Keratinocyte (primary cell): ENCODE data around the gene ZBTB43. TPM values are rescaled to one million over a fixed set of nuclear protein-coding genes. Genes with fewer than 3 reads are reported as not detected.
"Not testable (repeated sequence)": the region's sequence is repeated elsewhere in the genome, so short reads cannot be mapped to it uniquely, and the experiment has no call there.

ENCODE experiments used
- DNase-seq: peaks from one replicate; pipeline ENCODE4 v3.0.0-alpha.2; 2011; ENCODE audit warnings: low read depth, missing footprints, low spot score
- FAIRE-seq: peaks from 2 replicates; lab custom pipeline; 2011; peaks lifted over from hg19 to GRCh38; lab: Jason Lieb, UNC
- H2AFZ ChIP-seq: 2 replicates; pipeline ENCODE4 v1.6.0; 2012; ENCODE audit warnings: low read length, control low read depth, inconsistent platforms; ENCODE audit not compliant: control insufficient read depth
- H3K27ac ChIP-seq: 2 replicates; pipeline ENCODE4 v1.5.1; 2011; ENCODE audit warnings: low read length; ENCODE audit not compliant: control insufficient read depth, insufficient read depth
- H3K27me3 ChIP-seq: 3 replicates; pipeline ENCODE4 v1.6.0; 2011; ENCODE audit warnings: low read length; ENCODE audit not compliant: control insufficient read depth, insufficient read depth; ENCODE audit errors: extremely low read depth
- H3K36me3 ChIP-seq, 2 experiments: 2 replicates in 1 of 2; 3 replicates in 1 of 2; pipeline ENCODE4 v1.5.1; 2011; ENCODE audit warnings: low read length in 2 of 2, mild to moderate bottlenecking in 1 of 2; ENCODE audit not compliant: control insufficient read depth in 2 of 2, insufficient read depth in 2 of 2; ENCODE audit errors: extremely low read depth in 1 of 2
- H3K4me1 ChIP-seq: 3 replicates; pipeline ENCODE4 v1.5.1; 2011; ENCODE audit warnings: low read length; ENCODE audit not compliant: control insufficient read depth, insufficient read depth; ENCODE audit errors: extremely low read depth
- H3K4me2 ChIP-seq: 3 replicates; pipeline ENCODE4 v1.6.0; 2011; ENCODE audit warnings: low read depth, low read length; ENCODE audit not compliant: control insufficient read depth, insufficient read depth; ENCODE audit errors: extremely low read depth
- H3K4me3 ChIP-seq, 3 experiments: fragments of 200-600 bp in 1 of 3; sonication (generic) in 1 of 3; 2 replicates in 2 of 3; 3 replicates in 1 of 3; pipeline ENCODE4 v1.5.1; 2011 to 2016; ENCODE audit warnings: low read length in 3 of 3, mild to moderate bottlenecking in 3 of 3, control low read depth in 2 of 3, inconsistent platforms in 1 of 3, low read depth in 1 of 3, mixed read lengths in 1 of 3, mixed run types in 1 of 3, moderate library complexity in 1 of 3; ENCODE audit not compliant: control insufficient read depth in 2 of 3, insufficient read depth in 2 of 3; ENCODE audit errors: extremely low read depth in 1 of 3
- H3K79me2 ChIP-seq: 2 replicates; pipeline ENCODE4 v1.6.0; 2012; ENCODE audit warnings: low read length; ENCODE audit not compliant: control insufficient read depth, insufficient read depth
- H3K9ac ChIP-seq: 3 replicates; pipeline ENCODE4 v1.6.0; 2011; ENCODE audit warnings: low read length; ENCODE audit not compliant: control insufficient read depth, insufficient read depth; ENCODE audit errors: extremely low read depth
- H3K9me1 ChIP-seq: 3 replicates; pipeline ENCODE4 v1.6.0; 2011; ENCODE audit warnings: low read length; ENCODE audit not compliant: control insufficient read depth, insufficient read depth; ENCODE audit errors: extremely low read depth
- H3K9me3 ChIP-seq: 2 replicates; pipeline ENCODE4 v1.5.1; 2012; ENCODE audit warnings: low read depth, low read length; ENCODE audit not compliant: control insufficient read depth
- H4K20me1 ChIP-seq: 3 replicates; pipeline ENCODE4 v1.6.0; 2011; ENCODE audit warnings: low read length; ENCODE audit not compliant: control insufficient read depth, insufficient read depth; ENCODE audit errors: extremely low read depth
- CTCF ChIP-seq, 3 experiments: IDR thresholded peaks in 1 of 3; conservative IDR thresholded peaks in 1 of 3; optimal IDR thresholded peaks in 1 of 3; 2 replicates in 2 of 3; 3 replicates in 1 of 3; pipeline versions ENCODE3 to v1.5.1; 2011; ENCODE audit warnings: low read length in 3 of 3, mild to moderate bottlenecking in 3 of 3, moderate library complexity in 2 of 3, control low read depth in 1 of 3, inconsistent platforms in 1 of 3; ENCODE audit not compliant: insufficient read depth in 2 of 3; ENCODE audit errors: extremely low read depth in 1 of 3
- EZH2 ChIP-seq: IDR thresholded peaks from one replicate; pipeline ENCODE4 v1.6.1; 2012; ENCODE audit warnings: inconsistent platforms, mild to moderate bottlenecking, low read length, moderate library complexity
- dilution Hi-C: fragments of 300-500 bp; cut with MboI; formaldehyde crosslinking; loops from one replicate; pipeline ENCODE4 v1.7.0; 2020; ENCODE audit warnings: low sequenced_read_pairs; ENCODE audit not compliant: extremely low pct_ligation_motif_present
- polyA plus RNA-seq, 5 experiments: library from polyadenylated mRNA; depleted of rRNA in 3 of 5; stranded (reverse) in 3 of 5; stranded (forward) in 1 of 5; unstranded in 1 of 5; fragments of >200 nt; gene quantifications; 1 replicate in 1 of 5; 2 replicates in 3 of 5; 3 replicates in 1 of 5; pipeline versions ENCODE4 v1.2.1 to v1.2.3, GENCODE V29; 2011 to 2012; ENCODE audit warnings: missing spikeins in 2 of 5, low read depth in 1 of 5, low replicate concordance in 1 of 5

The ZBTB43 gene
- polyA plus RNA-seq, 1 donor (not counting 4 experiments of a cell fraction or from before 2014, with no cell fraction given) = 24.3 TPM

DNA sequence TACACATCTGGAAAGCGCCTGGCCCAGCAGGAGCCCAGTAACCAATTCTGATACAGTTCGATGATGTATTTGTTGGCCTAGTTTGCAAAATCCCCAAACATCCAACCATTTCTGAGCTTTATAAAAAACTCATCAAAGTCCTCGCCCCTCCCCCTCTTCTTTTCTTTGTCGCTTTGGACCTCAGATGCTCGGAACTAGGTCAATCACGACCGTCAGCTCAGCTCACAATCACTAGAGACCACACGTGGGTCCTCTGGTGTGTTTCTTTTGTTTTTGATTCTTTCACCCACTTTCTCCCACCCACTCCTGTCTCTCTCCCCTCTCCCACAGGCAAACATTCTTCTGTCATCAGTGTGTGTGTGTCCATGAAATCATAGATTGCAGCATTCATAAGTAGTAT is 26.7 kb upstream of the ZBTB43 start:
- Histone ChIP-seq H3K4me2 (no peak overlapping the region), H3K9ac (no peak overlapping the region), H4K20me1 (no peaks in the 10 kb centered on the region), H2AFZ (no peak overlapping the region), H3K9me3 (no peaks in the 10 kb centered on the region), H3K79me2 (no peaks in the 10 kb centered on the region), H3K27me3 (peaks cover 3% of the 10 kb centered on the region), H3K4me3 (no peak overlapping the region), H3K27ac (no peak overlapping the region), H3K9me1 (no peaks in the 10 kb centered on the region), H3K4me1 (peaks cover 6% of the 10 kb centered on the region), H3K36me3 (no peaks in the 10 kb centered on the region)
- TF ChIP-seq EZH2 (no peak), CTCF (optimal IDR thresholded peaks at IDR 0.05 in 1 of 3, IDR thresholded peaks at IDR 0.05 in 1 of 3, conservative IDR thresholded peaks at IDR 0.05 in 1 of 3; ENCODE audit: extremely low read depth in 1 of 3, insufficient read depth in 2 of 3, low read length in 3 of 3) (no peak)
- FAIRE-seq (no peak), DNase-seq (no peak)
- dilution Hi-C loops = no loop called here

- H3K27me3 ChIP-seq, H3K9me1 ChIP-seq, H4K20me1 ChIP-seq, H3K79me2 ChIP-seq, H3K9ac ChIP-seq, H2AFZ ChIP-seq, H3K36me3 ChIP-seq, DNase-seq, H3K27ac ChIP-seq, H3K4me3 ChIP-seq, FAIRE-seq, H3K4me2 ChIP-seq, H3K4me1 ChIP-seq, H3K9me3 ChIP-seq, dilution Hi-C loops: not testable (repeated sequence)
These were observed 26.1 kb upstream of the ZBTB43 start for GRCh38 chr9:126778696-126779095.
